Left lung (tissue), 10 donors: ENCODE data around the gene BFSP1. TPM values are rescaled to one million over a fixed set of nuclear protein-coding genes. Genes with fewer than 3 reads are reported as not detected.

ENCODE experiments used
- ATAC-seq: fragments of 200-7000 bp; cut with Tn5 transposase; one replicate; pipeline ENCODE4 v1.9.1; 2020; ENCODE audit warnings: moderate library complexity
- DNase-seq, 4 donors: peaks; one replicate each; pipeline ENCODE4 v3.0.0-alpha.2; 2013 to 2020
- H3K27ac ChIP-seq, 2 donors: fragments of 200-600 bp; sonication (generic) in 1 of 2; one replicate each; pipeline versions ENCODE4 v1.5.0 to v1.8.0; 2020 to 2021
- H3K27me3 ChIP-seq, 2 donors: fragments of 200-600 bp; sonication (generic) in 1 of 2; one replicate each; pipeline versions ENCODE4 v1.5.0 to v1.8.0; 2020 to 2021
- H3K36me3 ChIP-seq, 2 donors: fragments of 200-600 bp; sonication (generic) in 1 of 2; one replicate each; pipeline versions ENCODE4 v1.5.0 to v1.8.0; 2020 to 2021
- H3K4me1 ChIP-seq, 2 donors: fragments of 200-600 bp; one replicate each; pipeline ENCODE4 v1.8.0; 2021
- H3K4me3 ChIP-seq, 2 donors: fragments of 200-600 bp; sonication (generic) in 1 of 2; one replicate each; pipeline versions ENCODE4 v1.5.0 to v1.8.0; 2020 to 2021; ENCODE audit warnings: mild to moderate bottlenecking in 1 of 2
- H3K9me3 ChIP-seq, 2 donors: fragments of 200-600 bp; sonication (generic) in 1 of 2; one replicate each; pipeline versions ENCODE4 v1.5.0 to v1.8.0; 2020 to 2021
- intact Hi-C, 2 donors: fragments of 100-400 bp; cut with DNase I; formaldehyde crosslinking; loops; one replicate each; pipeline versions ENCODE4 v1.11.2 to v1.14.2; 2022
- polyA plus RNA-seq, 6 donors: library from polyadenylated mRNA; unstranded; fragments of 120-200 nt; gene quantifications; one replicate each; pipeline ENCODE4 v1.2.1, GENCODE V29; 2013; ENCODE audit not compliant: insufficient read length in 6 of 6
- total RNA-seq, 2 donors: library from RNA; stranded (reverse); fragmentation: NEBNext Ultra II Directional; extraction: Animal tissue kit (Norgen Biotek cat#: 25700); gene quantifications; one replicate each; pipeline ENCODE4 v1.2.1, GENCODE V29; 2021
- TF ChIP-seq, protein P1 (sequence below), 2 donors: fragments of 200-600 bp; sonication (generic) in 1 of 2; IDR thresholded peaks; one replicate each; pipeline versions ENCODE4 v1.5.0 to v1.8.0; 2021; ENCODE audit warnings: antibody characterized with exemption in 2 of 2
- donor health status: DM: no; HTN: yes; CAD: no.
- donor health status: DM: no; HTN: no; CAD: no.

BFSP1 gene
- total and polyA plus RNA-seq, 8 donors: 1.9 to 4.2 (median 3.9) TPM

DNA sequence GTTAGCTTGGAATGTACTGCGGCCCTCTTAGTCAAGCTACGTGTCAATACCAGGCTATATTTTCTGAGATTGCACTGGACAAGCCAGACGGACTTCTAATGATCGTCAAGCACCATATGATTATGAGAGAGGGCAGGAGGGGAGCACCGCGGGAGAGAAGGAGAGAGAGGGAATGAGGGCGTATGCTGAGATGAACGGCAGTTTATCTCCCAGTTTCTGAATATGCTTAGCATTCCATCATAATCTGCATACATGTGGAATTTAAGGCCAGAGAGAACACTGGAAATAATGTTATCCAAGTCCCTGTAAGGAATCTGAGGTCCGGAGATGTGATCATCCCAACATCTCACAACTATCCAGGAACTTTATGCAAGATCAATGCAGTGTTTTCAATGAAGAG is 60.2 kb downstream of the BFSP1 start:
- intact Hi-C loops: no loop called here
- no peaks in the 10 kb centered on the region for H3K27me3 ChIP-seq
- no peak for DNase-seq
- TF ChIP-seq, protein P1, sequence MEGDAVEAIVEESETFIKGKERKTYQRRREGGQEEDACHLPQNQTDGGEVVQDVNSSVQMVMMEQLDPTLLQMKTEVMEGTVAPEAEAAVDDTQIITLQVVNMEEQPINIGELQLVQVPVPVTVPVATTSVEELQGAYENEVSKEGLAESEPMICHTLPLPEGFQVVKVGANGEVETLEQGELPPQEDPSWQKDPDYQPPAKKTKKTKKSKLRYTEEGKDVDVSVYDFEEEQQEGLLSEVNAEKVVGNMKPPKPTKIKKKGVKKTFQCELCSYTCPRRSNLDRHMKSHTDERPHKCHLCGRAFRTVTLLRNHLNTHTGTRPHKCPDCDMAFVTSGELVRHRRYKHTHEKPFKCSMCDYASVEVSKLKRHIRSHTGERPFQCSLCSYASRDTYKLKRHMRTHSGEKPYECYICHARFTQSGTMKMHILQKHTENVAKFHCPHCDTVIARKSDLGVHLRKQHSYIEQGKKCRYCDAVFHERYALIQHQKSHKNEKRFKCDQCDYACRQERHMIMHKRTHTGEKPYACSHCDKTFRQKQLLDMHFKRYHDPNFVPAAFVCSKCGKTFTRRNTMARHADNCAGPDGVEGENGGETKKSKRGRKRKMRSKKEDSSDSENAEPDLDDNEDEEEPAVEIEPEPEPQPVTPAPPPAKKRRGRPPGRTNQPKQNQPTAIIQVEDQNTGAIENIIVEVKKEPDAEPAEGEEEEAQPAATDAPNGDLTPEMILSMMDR (IDR thresholded peaks at IDR 0.05): no peak
- no peaks in the 10 kb centered on the region for H3K9me3 ChIP-seq
- no peaks in the 10 kb centered on the region for H3K4me1 ChIP-seq
- no peak overlapping the region for H3K27ac ChIP-seq
- no peak overlapping the region for H3K4me3 ChIP-seq
- no peak for ATAC-seq
- no peaks in the 10 kb centered on the region for H3K36me3 ChIP-seq

DNA sequence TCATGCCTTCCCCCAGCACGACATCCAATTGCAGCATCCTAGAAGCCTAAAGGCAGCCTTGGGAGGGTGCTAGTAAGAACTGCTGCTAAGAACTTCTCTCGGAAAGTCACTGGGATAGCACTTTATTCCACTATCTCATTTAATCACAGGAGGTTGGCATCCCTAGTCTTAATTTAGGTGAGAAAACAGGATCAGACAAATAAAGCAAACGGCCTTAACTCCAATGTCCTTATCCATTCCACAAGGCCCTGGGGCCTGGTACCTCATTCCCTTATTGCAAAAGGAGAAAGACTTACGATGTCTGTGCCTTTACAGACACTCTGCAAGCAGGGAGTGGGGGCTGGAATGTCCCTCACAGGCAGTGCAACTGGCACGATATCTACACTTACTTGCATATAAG is 60.7 kb downstream of the BFSP1 start:
- no peak overlapping the region for H3K27ac ChIP-seq
- no peaks in the 10 kb centered on the region for H3K36me3 ChIP-seq
- no peaks in the 10 kb centered on the region for H3K27me3 ChIP-seq
- TF ChIP-seq, protein P1 (IDR thresholded peaks at IDR 0.05): no peak
- H3K4me1 ChIP-seq: no peaks in the 10 kb centered on the region
- ATAC-seq (no peak), DNase-seq (no peak)
- H3K4me3 ChIP-seq: no peak overlapping the region
- intact Hi-C loops: no loop called here
- H3K9me3 ChIP-seq: no peaks in the 10 kb centered on the region

DNA sequence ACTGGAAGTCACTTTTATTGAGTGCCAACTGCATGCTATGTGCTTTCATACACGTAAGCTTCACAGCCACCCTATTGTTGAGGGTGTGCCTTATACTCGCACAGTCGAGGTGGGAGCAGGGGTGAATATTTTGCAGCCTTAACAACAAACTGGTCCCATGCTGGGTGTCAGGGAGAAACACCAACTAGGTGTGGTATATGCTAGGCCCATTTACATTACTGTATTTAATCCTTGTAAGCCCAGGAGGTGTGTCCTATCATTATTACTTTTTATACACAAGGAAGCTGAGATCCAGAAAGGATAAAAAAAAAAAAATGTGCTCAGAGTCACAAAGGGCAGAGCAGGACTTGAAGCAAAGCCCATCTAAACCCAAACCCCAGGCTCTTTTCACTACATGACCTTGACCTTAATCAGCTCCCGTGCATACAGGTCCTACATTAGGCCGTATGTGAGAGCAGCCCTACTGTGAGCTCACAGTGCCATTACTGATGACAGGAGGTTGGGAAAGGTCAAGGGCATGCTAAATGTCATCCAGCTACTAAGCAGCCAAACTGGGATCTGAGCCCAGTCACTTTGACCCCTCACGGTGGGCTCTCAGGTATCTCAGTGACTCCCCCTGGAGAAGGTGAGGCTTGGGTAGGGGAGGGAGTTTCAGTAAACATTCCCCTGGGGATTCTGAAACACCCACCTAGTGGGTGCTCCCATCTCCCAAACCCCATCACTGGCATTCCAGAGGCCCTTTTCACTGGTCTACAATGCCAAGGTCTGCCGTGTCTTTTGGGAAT is 61.7 kb downstream of the BFSP1 start:
- H3K27me3 ChIP-seq: no peaks in the 10 kb centered on the region

DNA sequence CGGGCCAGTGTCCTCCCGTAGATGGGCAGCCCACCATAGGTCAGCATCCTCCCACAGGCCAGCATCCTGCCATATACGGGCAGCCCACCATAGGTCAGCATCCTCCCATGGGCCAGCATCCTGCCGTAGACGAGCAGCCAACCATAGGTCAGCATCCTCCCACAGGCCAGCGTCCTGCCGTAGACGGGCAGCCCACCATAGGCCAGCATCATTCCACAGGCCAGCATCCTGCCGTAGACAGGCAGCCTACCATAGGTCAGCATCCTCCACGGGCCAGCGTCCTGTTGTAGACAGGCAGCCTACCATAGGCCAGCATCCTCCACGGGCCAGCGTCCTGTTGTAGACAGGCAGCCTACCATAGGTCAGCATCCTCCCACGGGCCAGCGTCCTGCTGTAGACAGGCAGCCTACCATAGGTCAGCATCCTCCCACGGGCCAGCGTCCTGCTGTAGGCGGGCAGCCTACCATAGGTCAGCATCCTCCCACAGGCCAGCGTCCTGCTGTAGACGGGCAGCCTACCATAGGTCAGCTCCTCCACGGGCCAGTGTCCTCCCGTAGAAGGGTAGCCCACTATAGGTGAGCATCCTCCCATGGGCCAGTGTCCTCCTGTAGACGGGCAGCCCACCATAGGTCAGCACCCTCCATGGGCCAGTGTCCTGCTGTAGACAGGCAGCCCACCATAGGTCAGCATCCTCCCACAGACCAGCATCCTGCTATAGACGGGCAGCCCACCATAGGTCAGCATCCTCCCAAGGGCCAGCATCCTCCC is 62.9 kb downstream of the BFSP1 start:
- ATAC-seq (no peak), DNase-seq (no peak)
- no peaks in the 10 kb centered on the region for H3K27me3 ChIP-seq
- intact Hi-C loops: no loop called here
- no peaks in the 10 kb centered on the region for H3K4me1 ChIP-seq
- no peak overlapping the region for H3K27ac ChIP-seq
- no peaks in the 10 kb centered on the region for H3K9me3 ChIP-seq
- TF ChIP-seq, protein P1 (IDR thresholded peaks at IDR 0.05): no peak
- no peak overlapping the region for H3K4me3 ChIP-seq
- H3K36me3 ChIP-seq: no peaks in the 10 kb centered on the region

More for the DNA sequence above, 61.7 kb downstream of the BFSP1 start:
- TF ChIP-seq, protein P1 (IDR thresholded peaks at IDR 0.05): no peak
- no peak for DNase-seq
- Histone ChIP-seq H3K4me1 (no peaks in the 10 kb centered on the region), H3K9me3 (no peaks in the 10 kb centered on the region), H3K4me3 (no peak overlapping the region), H3K27ac (no peak overlapping the region), H3K36me3 (no peaks in the 10 kb centered on the region)
- intact Hi-C loops: no loop called here
- ATAC-seq: no peak

DNA sequence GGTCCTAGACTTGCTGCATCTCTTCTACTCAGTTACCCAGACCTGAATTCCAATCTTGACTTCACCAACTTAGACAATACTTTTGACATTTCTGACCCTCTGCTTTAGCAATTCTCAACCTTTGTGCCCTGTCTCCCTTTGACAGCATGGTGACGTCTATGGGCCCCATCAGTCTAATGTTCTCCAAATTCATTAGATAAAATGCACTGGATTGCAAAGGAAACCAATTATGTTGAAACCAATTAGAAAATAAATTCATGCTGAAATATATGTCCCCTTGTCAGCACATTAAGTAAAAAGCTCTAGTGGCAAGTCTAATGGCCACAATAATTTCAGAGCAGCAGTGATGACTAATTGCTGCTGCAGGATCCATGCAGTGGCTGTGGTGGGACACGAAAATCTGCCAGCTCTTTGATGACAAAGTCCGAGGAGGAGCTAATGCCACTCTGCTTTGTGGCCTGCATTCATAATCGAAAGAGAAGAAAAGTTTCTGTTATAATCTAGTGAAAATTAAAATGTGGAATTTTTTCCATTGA is 64.0 kb downstream of the BFSP1 start:
- Histone ChIP-seq H3K4me3 (no peak overlapping the region), H3K36me3 (no peaks in the 10 kb centered on the region), H3K27ac (no peak overlapping the region), H3K9me3 (no peaks in the 10 kb centered on the region), H3K27me3 (no peaks in the 10 kb centered on the region), H3K4me1 (no peaks in the 10 kb centered on the region)
- intact Hi-C loops: no loop called here
- TF ChIP-seq, protein P1 (IDR thresholded peaks at IDR 0.05): no peak
- no peak for DNase-seq
- no peak for ATAC-seq
